Kidney (tissue), 14 donors: ENCODE measurements around the gene IGF1R. TPM values are rescaled to one million over a fixed set of nuclear protein-coding genes. Genes with fewer than 3 reads are reported as not detected.

Experiments used
- DNase-seq, 5 donors: peaks; one replicate each; pipeline ENCODE4 v3.0.0-alpha.2; 2013 to 2020
- FAIRE-seq: peaks from 2 replicates; lab custom pipeline; 2012; peaks lifted over from hg19 to GRCh38; lab: Jason Lieb, UNC
- H3K27ac ChIP-seq, 2 donors: one replicate each; pipeline ENCODE4 v1.7.0; 2013; ENCODE audit warnings: low read depth in 2 of 2, low read length in 2 of 2, inconsistent platforms in 1 of 2
- H3K27me3 ChIP-seq: one replicate; pipeline ENCODE4 v1.7.1; 2013; ENCODE audit warnings: low read length, inconsistent platforms; ENCODE audit not compliant: control insufficient read depth, insufficient read depth
- H3K36me3 ChIP-seq, 3 donors: one replicate each; pipeline versions ENCODE4 v1.7.0 to v1.7.1; 2013; ENCODE audit warnings: low read length in 3 of 3, control low read depth in 1 of 3, inconsistent platforms in 1 of 3; ENCODE audit not compliant: insufficient read depth in 3 of 3, control insufficient read depth in 2 of 3
- H3K4me1 ChIP-seq, 3 donors: one replicate each; pipeline versions ENCODE4 v1.7.0 to v1.7.1; 2013; ENCODE audit warnings: low read length in 3 of 3, inconsistent platforms in 1 of 3, low read depth in 1 of 3; ENCODE audit not compliant: control insufficient read depth in 2 of 3, insufficient read depth in 2 of 3
- H3K4me3 ChIP-seq, 3 donors: one replicate each; pipeline versions ENCODE4 v1.7.0 to v1.8.1; 2013; ENCODE audit warnings: low read length in 3 of 3, control low read depth in 1 of 3, inconsistent platforms in 1 of 3
- H3K9ac ChIP-seq, 3 donors: one replicate each; pipeline versions ENCODE4 v1.7.0 to v1.7.1; 2013; ENCODE audit warnings: low read length in 3 of 3, control low read depth in 1 of 3, inconsistent platforms in 1 of 3
- H3K9me3 ChIP-seq, 3 donors: one replicate each; pipeline versions ENCODE4 v1.7.0 to v1.7.1; 2013; ENCODE audit warnings: low read length in 3 of 3, control low read depth in 1 of 3, inconsistent platforms in 1 of 3; ENCODE audit not compliant: control insufficient read depth in 2 of 3, insufficient read depth in 1 of 3
- intact Hi-C: fragments of 100-400 bp; cut with DNase I; formaldehyde crosslinking; loops from one replicate; pipeline ENCODE4 v1.11.1; 2022
- polyA plus RNA-seq: library from polyadenylated mRNA; stranded (reverse); fragments of 350-450 nt; fragmentation: Illumina TruSeq; extraction: RNeasy Lipid Tissue Mini Kit (QIAGEN cat#74804); gene quantifications from one replicate; pipeline ENCODE4 v1.2.3, GENCODE V29; 2014; ENCODE audit warnings: low read depth, low replicate concordance; ENCODE audit not compliant: insufficient read depth
- total RNA-seq: library from RNA; stranded (reverse); fragmentation: NEBNext Ultra II Directional; extraction: Animal tissue kit (Norgen Biotek cat#: 25700); gene quantifications from one replicate; pipeline ENCODE4 v1.2.1, GENCODE V29; 2021
- TF ChIP-seq, protein P1 (sequence below): IDR thresholded peaks from 3 replicates; pipeline ENCODE4 v1.5.1; 2012; ENCODE audit warnings: mild to moderate bottlenecking, moderate library complexity, borderline replicate concordance; ENCODE audit not compliant: insufficient read depth; ENCODE audit errors: extremely low read depth
- donor health status: control.
- donor health status: control.
- donor health status: control.
- donor health status: control.
- donor health status: control.
- donor health status: DM: yes; HTN: yes; CAD: no.
- donor health status: Normal renal cell carcinoma (clear cell type).

Gene IGF1R
- total and polyA plus RNA-seq, 2 donors from 2014 or later: 6.5 to 73.2 TPM

- intact Hi-C loops: no loop called here
- Histone ChIP-seq H3K4me1 (peaks cover 0 to 27% (median 24%) of the 10 kb centered on the region in 3 donors), H3K9ac (no peak overlapping the region), H3K36me3 (no peaks in the 10 kb centered on the region), H3K27ac (no peak overlapping the region), H3K27me3 (no peaks in the 10 kb centered on the region), H3K4me3 (no peak overlapping the region), H3K9me3 (no peaks in the 10 kb centered on the region)
- TF ChIP-seq, protein P1, sequence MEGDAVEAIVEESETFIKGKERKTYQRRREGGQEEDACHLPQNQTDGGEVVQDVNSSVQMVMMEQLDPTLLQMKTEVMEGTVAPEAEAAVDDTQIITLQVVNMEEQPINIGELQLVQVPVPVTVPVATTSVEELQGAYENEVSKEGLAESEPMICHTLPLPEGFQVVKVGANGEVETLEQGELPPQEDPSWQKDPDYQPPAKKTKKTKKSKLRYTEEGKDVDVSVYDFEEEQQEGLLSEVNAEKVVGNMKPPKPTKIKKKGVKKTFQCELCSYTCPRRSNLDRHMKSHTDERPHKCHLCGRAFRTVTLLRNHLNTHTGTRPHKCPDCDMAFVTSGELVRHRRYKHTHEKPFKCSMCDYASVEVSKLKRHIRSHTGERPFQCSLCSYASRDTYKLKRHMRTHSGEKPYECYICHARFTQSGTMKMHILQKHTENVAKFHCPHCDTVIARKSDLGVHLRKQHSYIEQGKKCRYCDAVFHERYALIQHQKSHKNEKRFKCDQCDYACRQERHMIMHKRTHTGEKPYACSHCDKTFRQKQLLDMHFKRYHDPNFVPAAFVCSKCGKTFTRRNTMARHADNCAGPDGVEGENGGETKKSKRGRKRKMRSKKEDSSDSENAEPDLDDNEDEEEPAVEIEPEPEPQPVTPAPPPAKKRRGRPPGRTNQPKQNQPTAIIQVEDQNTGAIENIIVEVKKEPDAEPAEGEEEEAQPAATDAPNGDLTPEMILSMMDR: no peak
- no peak for FAIRE-seq
- no peak for DNase-seq
These were observed 34.8 kb downstream of the IGF1R start for GRCh38 chr15:98682992-98683701.

GRCh38 chr15:98683831-98684230, 35.5 kb downstream of the IGF1R start:
- H3K27me3 ChIP-seq: no peaks in the 10 kb centered on the region
- H3K9ac ChIP-seq: no peak overlapping the region
- no peak overlapping the region for H3K4me3 ChIP-seq
- FAIRE-seq: no peak
- H3K9me3 ChIP-seq: no peaks in the 10 kb centered on the region
- no peak overlapping the region for H3K27ac ChIP-seq
- no peak for DNase-seq
- H3K4me1 ChIP-seq: peaks cover 0 to 27% (median 24%) of the 10 kb centered on the region in 3 donors
- TF ChIP-seq, protein P1: no peak
- intact Hi-C loops: no loop called here
- H3K36me3 ChIP-seq: no peaks in the 10 kb centered on the region

DNA sequence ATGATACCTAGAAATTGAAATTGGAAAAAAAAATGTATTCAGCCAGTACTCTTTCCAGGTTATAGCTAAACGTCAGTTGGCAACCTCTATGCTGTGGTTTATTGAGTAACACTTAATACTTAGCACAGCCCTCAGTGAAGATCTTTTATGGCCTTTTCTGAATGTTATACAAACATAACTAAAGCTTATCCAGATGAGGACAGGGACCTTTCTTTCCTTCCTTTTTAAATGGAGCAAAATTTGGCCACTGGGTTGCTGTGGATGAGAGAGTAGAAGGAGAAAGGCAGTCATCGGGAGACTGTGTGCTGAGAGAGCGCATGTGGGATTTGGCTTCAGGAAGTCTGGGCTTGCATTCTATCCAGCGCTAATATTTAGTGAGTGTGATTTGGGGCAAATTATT, 36.1 kb downstream of the IGF1R start:
- peaks cover 0 to 27% (median 24%) of the 10 kb centered on the region in 3 donors for H3K4me1 ChIP-seq

More for the DNA sequence above, 36.1 kb downstream of the IGF1R start:
- Histone ChIP-seq H3K9ac (no peak overlapping the region), H3K9me3 (no peaks in the 10 kb centered on the region), H3K4me3 (no peak overlapping the region), H3K27me3 (no peaks in the 10 kb centered on the region), H3K36me3 (no peaks in the 10 kb centered on the region), H3K27ac (no peak overlapping the region)
- TF ChIP-seq, protein P1: no peak
- DNase-seq (no peak), FAIRE-seq (no peak)
- intact Hi-C loops: no loop called here
